HG02642 (cell line): ENCODE data around the gene RBMS1.

ENCODE experiments used
- ATAC-seq: cut with Tn5 transposase; IDR thresholded peaks from one replicate; pipeline ENCODE4 v1.9.1; 2021; ENCODE audit warnings: mild to moderate bottlenecking; ENCODE audit not compliant: unreplicated experiment, poor library complexity

RBMS1 gene

DNA sequence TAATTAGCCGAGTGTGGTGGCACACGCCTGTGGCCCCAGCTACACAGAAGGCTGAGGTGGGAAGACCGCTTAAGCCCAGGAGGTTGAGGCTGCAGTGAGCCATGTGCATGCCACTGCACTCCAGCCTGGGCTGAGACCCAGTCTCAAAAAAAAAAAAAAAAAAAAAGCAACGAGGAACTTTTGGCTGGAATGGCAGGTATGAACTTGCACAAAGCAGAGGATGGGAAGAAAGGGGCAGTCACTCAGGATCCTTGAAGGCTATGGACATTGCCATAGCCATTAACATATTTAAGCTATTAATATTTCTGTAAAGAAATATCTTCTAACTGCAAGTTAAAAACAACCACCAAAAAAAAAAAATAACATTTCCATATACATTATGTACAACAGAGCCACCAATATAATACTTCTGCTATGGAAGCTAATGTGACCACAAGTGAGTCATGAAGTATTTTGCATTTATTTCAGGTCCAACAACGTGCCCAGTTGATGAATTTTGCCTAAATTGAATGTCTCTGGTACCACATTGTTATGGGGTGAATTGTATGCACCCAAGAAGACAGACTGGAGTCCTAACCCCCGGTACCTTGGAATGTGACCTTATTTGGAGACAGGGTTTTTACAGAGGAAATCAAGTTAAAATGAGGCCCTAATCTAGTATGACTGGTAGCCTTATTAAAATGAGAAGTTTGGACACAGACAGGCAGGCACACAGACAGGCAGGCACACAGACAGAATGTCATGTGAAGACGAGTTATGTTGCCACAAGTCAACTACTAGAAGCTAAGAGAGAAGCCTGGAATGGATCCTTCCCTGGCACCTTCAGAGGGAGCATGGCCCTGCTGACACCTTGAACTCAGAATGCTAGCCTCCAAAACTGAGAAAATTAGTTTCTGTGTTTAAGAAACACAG, 102.8 kb downstream of the RBMS1 start:
- ATAC-seq = no peak

DNA sequence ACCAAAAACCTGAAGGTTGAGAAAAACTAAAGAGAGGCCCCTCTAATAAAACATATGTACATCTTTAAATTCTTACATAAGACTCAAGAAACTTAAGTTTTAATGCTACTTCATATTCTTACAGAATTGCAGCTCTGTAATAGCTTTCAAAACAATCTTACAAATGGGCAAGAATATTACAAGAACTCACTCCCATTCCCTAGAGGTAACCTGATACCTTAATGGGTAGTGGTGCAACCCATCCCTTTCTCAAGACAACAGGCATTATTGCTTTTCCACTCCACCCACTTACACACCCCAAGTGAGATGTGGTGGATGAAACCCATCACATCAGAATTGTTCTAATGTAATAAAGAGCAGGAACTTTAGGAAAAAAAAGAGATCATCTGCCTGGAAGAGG, 103.7 kb downstream of the RBMS1 start:
- no peak for ATAC-seq

DNA sequence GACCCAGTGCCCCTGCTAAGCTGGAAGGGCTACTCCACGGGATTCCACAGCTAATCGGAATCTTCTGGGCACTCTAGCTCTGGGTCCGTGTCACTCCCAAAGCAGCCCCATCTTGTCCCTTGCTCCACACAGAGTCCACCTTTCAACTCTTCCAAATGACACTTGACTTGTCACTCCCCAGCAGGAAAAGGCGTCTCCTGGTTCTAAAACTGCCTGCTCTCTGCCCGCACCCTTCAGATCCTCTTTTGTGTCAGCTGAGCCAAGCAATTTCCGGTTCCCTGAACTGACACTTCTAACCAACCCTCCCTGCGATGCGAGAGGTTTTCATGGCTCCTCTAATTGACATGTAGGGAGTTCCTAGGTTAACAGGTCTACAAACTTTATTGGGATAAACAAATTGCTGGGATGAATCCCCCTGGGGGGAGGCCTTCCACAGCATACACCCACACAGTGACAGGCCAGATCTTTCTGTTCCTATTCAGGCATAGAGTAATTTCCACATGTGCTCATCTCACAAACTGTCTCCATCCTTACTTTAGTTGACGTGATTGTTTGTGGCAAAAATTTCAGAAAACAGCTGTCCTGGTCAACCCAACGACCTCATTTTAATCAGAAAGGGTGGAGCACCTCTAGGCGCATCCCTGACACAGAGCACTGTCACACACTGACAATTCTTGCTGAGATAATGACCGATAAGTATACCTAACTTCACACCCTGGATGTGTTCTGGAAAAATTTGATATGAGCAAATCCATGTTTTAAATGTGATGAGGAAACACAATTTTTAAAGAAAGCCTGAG, 104.9 kb downstream of the RBMS1 start:
- ATAC-seq = peak; percentile 56

DNA sequence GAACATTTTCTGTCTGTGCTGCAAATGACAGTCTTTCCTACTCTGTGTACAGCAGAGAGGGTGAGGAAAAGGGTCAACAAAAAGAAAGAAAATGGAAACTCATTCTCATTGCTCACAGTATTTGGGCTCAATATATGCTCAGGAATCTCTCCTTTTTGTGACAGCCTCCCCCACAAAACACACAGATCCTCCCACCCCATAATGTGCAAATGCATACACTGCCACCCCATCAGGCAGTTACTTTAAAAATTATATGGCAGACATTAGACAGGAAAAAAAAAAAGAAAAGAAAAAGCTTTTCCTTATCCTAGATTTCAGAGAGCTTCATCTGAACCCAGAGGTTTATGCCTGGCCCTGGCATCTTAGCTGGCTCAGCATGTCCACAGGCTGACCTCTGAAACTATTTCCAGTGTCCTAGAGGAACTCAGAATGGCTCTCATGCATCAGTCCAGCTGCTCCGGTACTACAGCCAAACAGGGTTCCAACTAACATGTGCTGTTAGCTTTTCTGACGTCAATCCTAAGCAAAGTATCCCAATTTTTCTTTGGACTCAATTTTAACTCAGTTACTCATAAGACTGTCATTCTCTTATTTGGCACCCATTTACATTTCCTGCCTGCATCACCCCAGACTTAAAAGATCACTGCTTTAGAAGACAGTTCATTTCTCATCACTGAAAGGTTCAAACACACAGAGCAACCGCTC, 105.9 kb downstream of the RBMS1 start:
- ATAC-seq = no peak

DNA sequence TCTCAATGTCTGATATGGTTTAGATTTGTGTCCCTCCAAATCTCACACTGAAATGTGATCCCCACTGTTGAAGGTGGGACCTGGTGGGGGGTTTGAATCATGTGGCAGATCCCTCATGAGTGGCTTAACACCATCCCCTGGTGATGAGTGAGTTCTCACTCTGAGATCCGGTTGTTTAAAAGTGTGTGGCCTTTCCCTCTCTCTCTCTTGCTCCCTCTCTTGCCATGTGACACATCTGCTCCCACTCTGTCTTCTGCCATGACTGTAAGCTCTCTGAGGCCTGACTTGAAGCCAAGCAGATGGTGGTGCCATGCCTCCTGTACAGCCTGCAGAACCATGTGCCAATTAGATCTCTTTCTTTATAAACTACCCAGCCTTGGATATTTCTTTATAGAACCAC, 108.8 kb downstream of the RBMS1 start:
- no peak for ATAC-seq

DNA sequence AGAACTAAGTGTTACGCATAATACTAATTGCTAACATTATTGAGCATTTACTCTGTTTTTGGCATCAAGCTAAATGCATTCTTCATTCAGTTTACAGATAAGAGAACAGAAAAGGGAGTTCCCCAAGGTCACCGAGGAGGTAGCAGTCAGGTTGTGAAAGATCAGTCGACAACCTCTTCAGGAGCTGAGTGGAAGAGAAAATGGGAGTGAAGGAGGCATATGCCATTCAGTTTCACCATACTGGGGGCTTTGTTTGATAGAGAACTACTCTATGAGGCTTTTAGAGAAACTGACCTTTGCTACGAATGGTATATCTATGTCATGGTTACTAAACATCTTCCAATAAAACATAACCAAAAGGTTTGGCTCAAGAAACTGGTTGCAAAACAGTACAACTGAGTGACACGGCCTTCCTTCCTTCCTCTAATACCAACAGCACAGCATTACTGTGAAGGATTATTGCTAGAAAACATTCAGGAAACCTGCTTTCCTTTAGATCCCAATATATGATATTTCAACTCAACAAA, 112.1 kb downstream of the RBMS1 start:
- ATAC-seq = no peak

DNA sequence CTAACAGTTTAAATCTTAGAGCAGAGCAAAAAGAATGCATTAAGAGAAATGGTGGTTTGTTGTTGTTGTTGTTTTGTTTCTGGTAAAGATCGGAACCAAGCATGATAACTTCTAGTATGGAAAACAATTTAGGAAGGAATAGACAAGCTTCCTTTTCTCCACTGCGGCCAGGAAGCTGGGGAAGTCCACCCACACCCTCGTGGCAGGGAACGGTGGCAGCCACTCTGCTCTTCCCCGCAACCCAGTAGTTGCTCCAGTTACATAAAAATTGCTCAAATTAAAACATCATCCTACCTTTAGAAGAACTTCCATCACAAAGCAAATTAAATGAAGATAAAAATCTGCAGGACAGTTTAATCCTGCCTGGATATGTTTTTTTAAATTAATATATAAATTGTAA, 113.0 kb downstream of the RBMS1 start:
- ATAC-seq = no peak

DNA sequence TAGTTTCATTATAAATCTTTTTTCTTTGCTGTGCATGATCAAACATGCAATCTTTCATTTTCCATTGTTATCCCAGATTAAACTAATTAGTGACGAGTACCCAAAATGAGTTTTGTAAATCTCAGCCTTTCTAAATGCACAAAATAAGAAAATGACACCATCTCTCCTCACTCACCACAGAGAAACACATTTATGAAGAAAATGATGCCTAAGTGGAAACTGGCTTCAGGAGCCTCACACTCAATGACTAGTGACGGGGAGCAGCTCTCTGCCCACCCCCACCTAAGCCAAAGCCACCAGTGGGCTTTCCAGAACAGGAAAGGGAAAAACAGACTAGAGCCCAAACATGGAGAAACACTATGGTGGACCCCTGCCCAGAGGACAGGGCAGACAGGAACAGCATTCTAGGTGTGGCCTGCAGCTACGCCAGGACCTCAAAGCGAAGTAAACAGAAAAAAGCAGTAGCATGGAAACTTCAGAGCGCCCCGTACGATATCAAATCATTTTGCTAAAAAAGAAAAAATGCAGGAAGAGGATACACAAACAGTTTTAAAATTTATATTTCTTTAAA, 113.5 kb downstream of the RBMS1 start:
- ATAC-seq = no peak

DNA sequence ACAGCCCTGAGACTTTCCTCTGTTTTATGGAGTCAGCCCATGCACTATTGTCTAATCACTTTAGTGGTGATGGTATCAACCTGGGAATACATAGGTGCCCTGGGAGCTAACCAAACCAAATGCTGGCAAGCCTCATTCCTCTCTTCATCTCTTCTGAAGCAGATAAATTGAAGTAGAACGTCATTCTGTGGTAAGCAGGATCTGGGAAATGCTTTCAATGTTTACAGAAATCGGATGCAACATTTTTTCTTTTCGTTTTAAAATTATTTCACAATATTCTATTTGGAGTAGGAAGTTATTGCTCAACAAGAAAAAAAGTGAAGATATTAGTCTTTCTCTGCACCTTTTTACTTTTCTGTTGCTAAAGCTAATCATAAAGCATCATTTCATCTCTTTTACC, 114.2 kb downstream of the RBMS1 start:
- no peak for ATAC-seq

DNA sequence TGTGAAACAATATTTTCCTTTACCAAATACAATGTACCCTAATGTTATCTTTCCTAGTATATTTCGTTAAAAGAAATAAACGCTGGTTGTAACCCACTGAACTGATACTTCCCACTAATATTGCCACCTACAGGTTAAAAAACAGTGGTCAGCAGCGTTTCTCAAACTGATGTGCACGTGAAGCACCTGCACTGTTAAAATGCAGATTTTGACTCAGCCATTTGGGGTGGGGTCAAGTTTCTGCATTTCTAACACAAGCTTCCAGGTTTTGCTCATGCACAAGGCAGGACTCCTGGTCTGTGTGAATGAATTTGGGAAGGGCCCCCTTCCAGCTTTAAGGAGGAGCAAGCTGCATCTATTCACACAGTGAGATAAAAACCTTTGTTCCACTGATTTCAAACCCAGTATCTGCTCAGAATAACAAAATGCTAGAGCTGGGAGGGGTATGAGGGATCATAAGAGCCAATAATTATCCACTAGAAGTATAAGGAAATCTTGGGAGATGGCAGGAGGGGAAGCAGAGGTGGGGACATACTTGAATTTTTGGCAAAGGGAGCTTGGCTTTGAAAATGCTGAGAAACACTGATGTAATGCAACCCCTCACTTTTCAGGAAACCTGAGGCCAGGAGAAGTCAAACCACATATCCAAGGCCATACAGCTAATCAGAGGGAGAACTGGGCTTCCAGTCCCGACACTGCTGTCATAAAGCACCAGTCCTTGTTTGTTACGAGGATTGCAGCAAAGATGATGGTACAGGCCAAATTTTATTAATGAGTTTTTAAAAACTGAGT, 116.2 kb downstream of the RBMS1 start:
- ATAC-seq = no peak

DNA sequence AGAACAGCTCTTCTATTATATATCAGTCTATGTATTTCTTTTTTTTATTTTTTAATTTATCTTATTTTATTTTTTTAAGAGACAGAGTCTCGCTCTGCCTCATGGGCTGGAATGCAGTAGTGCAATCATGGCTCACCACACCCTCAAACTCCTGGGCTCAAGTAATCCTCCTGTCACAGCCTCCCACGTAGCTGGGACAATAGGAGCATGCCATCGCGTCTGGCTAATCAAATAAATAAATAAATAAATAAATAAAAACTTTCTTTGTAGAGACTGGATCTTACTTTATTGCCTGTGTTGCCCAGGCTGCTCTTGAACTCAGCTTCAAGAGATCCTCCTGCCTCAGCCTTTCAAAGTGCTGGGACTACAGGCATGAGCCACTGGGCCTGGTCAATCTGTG, 117.0 kb downstream of the RBMS1 start:
- no peak for ATAC-seq

DNA sequence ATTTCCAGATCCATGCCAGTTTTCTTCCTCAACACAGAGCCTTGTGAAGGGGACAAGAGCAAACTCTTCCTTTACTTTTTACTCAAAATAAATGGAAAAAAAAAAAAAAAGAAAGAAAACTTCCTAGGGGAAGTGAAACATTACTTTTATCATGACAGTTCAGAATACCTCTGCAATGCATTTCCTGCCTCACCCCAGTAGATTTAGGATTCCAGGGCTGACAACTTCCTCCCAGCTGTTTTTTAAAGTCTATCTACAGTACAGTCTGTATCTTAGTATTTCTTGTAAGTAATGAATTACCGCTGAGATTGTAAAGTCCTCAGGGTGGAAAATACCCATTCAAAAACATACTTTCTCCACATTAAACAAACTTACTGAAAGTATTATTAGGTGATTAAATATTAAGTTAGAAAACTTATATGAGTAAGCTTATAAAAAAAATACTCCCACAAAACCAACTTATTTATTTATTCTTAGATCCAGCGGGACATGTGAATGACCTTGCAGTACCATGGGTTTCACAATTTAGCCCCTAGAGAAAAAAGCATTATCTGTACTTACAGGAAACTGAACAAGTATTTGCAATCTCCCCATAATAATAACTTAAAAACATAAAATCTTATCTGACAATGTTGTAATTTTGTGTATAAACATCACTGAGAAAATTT, 117.7 kb downstream of the RBMS1 start:
- no peak for ATAC-seq

DNA sequence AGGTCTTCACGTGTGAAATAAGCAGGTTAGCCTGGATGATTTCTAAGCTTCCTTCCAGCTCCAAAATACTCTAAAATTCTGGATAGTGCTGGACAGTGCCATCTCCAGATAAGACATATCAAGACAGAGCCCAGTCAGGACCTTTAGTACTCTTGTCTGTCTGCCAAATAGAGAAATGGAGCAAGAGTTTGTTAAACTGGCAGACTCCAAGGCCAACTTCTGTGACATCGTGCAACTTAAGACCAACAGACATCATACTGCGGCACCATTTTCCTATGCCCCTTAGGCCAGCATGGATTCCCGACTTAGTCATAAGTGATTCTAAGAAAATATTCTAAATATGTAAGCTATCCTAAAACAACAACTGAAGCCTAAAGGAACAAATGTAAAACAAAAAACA, 118.6 kb downstream of the RBMS1 start:
- no peak for ATAC-seq

DNA sequence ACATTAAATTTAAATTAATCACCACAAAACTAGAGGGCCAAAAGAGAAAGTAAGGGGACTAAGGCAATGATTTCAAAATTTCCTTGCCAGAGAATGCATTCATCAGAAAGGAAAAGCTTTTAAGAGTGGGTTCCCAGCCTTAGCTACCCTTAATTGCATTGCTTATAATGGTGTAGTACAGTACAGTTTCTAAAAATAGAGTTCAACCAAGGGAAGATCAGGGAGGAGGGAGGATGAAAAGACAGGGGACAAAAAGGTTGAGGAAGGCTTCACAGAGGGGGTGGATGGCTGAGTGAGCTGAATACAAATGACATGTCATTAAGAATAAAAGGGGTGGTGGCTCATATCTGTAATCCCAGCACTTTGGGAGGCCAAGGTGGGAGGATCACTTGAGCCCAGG, 119.9 kb downstream of the RBMS1 start:
- ATAC-seq = no peak

DNA sequence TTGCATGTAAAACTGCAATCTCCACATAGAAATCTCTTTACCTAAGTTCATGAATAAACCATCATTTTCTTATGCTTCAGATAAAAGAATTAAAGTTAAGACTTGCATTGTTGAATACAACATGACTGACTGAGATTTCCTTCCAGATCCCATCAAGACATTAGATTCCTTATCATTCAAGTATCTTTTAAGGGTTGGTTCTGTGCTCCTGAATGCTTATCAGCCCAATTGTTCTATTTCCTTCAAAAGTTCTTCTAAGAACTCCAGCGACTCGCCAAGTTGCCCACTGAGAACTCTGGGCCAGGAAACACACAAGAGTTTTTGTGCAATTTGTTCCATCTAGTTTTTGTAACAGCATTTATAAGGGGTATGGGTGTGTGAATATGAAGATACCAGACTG, 120.3 kb downstream of the RBMS1 start:
- ATAC-seq = no peak

DNA sequence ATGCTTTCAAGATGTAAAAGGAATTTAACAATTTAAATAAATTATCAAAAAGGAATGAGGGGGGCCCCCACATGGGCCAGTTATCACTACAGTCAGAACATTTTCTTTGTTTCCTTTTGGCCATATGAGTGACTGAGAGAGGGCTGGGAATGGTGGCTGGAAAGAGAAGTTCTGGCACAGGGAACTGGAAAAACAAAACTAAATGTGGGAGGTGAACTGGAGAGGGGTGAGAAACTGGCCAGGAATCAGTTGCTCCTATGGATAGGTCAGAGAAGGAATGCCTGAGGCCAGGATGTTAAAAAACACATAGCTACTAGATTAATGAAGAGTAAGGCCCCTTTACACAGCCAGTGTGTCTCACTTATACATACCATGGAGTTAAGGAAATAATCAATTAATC, 121.0 kb downstream of the RBMS1 start:
- no peak for ATAC-seq

DNA sequence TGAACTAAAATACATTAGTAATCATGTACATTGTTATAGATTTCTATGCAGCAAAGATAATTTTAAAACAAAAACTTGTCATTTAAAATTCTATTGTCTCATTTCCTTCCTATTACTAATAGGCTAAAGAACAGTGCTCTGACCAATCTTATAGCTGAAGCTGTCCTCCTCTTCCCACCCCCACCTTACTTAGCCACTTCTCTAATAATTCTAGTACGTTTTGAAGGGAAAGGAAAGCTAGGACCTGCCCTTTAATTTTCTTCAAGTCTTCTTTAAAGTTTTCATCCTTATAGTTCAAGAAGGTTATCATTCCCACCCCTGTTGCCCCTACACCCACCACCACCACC, 121.6 kb downstream of the RBMS1 start:
- ATAC-seq = no peak

DNA sequence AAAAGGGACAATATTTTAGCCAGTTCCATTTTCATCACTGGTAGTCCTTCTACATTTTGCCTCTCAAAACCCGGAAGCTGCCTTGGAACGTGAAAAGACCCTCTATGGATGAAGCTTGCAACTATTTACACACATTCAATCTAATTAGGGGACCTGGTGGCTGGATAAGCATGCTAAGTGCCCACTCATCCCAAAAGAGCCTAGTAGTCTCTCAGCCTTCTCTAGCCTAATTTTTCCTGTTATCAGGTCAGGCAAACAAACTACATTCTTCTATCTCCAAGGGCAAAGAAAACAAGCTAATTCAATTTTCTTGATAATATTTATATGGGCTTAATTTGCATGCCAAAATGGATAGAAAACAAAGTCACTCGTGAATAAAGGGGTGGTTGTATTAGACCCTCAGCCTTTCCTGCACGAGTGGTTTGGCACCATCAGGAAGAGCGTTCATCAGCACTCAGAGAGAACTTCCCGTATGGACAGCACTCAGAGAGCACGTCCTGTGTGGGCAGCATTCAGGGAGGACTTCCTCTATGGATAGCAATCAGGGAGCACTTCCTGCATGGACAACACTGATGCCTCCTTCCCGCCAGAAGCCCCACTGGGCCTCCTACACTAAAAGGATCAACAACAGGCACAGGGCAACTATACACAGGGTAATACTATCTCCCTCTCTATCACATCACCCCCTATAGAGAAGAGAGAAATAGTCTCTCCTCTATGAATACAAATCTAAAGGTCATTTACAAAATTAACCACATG, 122.2 kb downstream of the RBMS1 start:
- no peak for ATAC-seq
